Central memory CD8-positive, alpha-beta T cell (primary cell): Measurements from ENCODE around the gene AHSG.

Source experiments
- ATAC-seq: fragments of 150-1000 bp; cut with Tn5 transposase; replicated peaks from 2 replicates; pipeline ENCODE4 v1.10.0; 2022; ENCODE audit warnings: mild to moderate bottlenecking, moderate FRiP score, moderate number of reproducible peaks; ENCODE audit not compliant: poor library complexity, severe bottlenecking; ENCODE audit errors: extremely low read depth
- DNase-seq, 2 donors: peaks; one replicate each; pipeline ENCODE4 v3.0.0; 2021; ENCODE audit warnings: low spot score in 2 of 2
- H3K27ac Mint-ChIP-seq: one replicate; pipeline ENCODE4 v1.8.0; 2022; ENCODE audit warnings: low read depth, mild to moderate bottlenecking, moderate library complexity, mixed read lengths
- H3K27me3 Mint-ChIP-seq: one replicate; pipeline ENCODE4 v1.8.0; 2022; ENCODE audit warnings: mixed read lengths
- H3K36me3 Mint-ChIP-seq: one replicate; pipeline ENCODE4 v1.8.0; 2022; ENCODE audit warnings: mild to moderate bottlenecking, moderate library complexity, mixed read lengths; ENCODE audit not compliant: insufficient read depth
- H3K4me1 Mint-ChIP-seq: one replicate; pipeline ENCODE4 v1.8.0; 2022; ENCODE audit warnings: mixed read lengths
- H3K4me3 Mint-ChIP-seq: one replicate; pipeline ENCODE4 v1.8.0; 2022; ENCODE audit warnings: mild to moderate bottlenecking, moderate library complexity, mixed read lengths
- H3K9me3 Mint-ChIP-seq: one replicate; pipeline ENCODE4 v1.8.0; 2022; ENCODE audit warnings: mixed read lengths

Gene AHSG

DNA sequence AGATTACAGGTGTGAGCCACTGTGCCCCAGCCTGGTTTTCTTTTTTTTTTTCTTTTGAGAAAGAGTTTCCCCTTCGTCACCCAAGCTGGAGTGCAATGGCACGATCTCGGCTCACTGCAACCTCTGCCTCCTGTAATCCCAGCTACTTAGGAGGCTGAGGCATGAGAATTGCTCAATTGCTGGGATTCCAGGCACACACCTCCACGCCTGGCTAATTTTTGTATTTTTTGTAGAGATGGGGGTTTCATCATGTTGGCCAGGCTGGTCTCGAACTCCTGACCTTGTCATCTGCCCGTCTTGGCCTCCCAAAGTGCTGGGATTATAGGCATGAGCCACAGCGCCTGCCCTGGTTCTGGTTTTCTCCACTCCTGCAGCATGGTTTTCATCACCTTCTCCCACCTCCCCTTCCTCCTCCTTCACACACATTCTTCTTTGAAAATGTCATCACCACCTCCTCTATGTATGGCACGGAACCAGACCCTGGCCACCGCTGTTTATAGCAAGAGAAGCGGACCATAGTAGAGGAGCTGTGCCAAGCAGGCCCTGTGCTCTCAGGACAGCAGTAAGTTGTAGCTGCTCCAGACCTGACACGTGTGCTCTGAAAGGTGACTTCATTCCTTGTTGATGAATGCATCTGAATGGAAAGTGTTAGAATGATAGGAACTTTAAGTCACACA, 14.6 kb upstream of the AHSG start:
- no peaks in the 10 kb centered on the region for H3K9me3 Mint-ChIP-seq
- peaks cover 25% of the 10 kb centered on the region for H3K27me3 Mint-ChIP-seq
- ATAC-seq (no peak), DNase-seq (no peak)
- no peak overlapping the region for H3K27ac Mint-ChIP-seq
- no peaks in the 10 kb centered on the region for H3K4me1 Mint-ChIP-seq
- no peaks in the 10 kb centered on the region for H3K36me3 Mint-ChIP-seq
- H3K4me3 Mint-ChIP-seq, result no peak overlapping the region

DNA sequence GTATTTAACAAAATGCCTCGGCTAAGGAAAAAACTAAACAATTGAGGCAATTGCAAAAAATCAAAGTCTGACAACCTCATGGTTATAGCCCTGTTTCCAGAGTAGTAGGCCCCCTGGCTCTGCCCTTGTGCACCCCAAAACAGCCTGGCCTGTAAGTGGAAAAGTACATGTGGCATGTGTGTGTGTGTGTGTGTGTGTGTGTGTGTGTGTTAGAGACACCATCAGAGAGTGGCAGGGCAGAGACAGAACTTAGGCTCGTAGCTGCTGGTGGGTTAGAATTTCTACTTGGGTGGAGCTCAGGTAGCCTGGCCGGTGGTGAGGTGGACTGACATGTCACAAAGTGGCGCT, 14.1 kb upstream of the AHSG start:
- H3K27ac Mint-ChIP-seq, result no peak overlapping the region
- no peak overlapping the region for H3K4me3 Mint-ChIP-seq
- H3K36me3 Mint-ChIP-seq, result no peaks in the 10 kb centered on the region
- peaks cover 25% of the 10 kb centered on the region for H3K27me3 Mint-ChIP-seq
- no peak for ATAC-seq
- no peaks in the 10 kb centered on the region for H3K4me1 Mint-ChIP-seq
- no peak for DNase-seq
- H3K9me3 Mint-ChIP-seq, result no peaks in the 10 kb centered on the region

DNA sequence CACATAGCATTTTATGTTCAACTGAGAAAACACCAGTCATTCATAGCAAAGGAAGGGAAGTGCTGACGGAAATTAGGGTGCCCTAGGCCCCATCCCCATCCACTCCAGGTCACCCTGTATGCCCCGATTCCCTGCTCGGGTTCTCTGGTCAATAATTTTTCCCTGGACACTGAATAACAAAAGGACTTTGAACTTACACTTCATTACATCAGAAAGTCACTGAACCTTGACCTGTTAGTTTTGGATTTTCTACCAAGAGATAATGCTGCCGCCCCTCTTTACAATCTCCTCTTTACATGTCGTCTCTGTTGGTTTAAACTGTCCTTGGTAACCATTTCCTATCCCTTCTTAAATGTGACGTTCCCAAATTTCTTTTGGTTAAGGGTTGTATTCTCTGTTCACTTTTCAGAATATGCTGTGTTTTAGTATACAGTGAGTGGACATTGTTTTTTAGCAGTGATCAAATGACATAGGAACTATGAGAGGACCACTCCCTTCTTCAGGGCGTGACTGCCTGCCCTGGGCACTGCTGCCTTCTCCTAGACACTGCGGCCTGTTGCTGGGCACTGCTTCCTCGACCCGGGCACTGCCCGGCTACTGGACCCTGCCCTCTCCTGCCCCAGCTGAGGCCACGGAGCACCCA, 13.6 kb upstream of the AHSG start:
- DNase-seq (no peak), ATAC-seq (no peak)
- Mint-ChIP-seq H3K27ac (no peak overlapping the region), H3K4me3 (no peak overlapping the region), H3K27me3 (peaks cover 25% of the 10 kb centered on the region), H3K36me3 (no peaks in the 10 kb centered on the region), H3K9me3 (no peaks in the 10 kb centered on the region), H3K4me1 (no peaks in the 10 kb centered on the region)

DNA sequence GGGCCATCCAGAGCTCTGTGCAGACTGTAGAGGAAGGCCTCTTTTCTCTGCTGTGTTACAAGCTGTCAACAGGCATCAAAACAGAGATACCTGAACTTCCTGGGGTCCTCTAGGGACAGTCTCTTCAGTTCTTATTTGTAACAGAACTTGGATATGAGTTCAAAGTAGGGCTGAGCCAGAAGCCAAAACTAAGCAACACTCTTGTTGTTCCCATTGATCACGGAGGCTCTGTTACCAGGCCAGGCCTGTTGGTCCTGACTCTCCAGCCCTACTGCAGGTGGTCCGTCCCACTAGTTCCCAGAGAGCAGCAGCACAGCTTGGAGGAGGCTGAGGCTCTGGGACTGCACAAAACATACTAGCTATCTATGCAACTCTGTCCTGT, 13.1 kb upstream of the AHSG start:
- no peaks in the 10 kb centered on the region for H3K4me1 Mint-ChIP-seq
- H3K27ac Mint-ChIP-seq, result no peak overlapping the region
- H3K36me3 Mint-ChIP-seq, result no peaks in the 10 kb centered on the region
- ATAC-seq (no peak), DNase-seq (no peak)
- H3K9me3 Mint-ChIP-seq, result no peaks in the 10 kb centered on the region
- no peak overlapping the region for H3K4me3 Mint-ChIP-seq
- H3K27me3 Mint-ChIP-seq, result peaks cover 25% of the 10 kb centered on the region

DNA sequence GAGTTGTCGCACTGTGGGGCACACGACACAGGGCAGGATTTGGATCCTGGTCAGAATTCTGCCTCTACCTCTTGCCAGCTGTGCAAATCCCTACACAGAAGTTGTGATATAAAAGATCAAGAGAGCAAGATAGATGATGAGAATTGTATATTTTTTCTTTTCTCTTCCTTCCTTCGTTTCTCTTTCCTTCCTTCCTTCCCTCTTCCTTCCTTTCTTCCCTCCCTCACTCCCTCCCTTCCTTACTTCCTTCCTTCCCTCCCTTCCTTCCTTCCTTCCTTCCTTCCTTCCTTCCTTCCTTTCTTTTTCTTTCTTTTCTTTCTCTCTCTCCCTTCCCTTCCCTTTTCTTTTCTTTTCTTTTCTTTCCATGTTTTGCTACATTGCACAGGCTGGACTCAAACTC, 12.0 kb upstream of the AHSG start:
- no peak overlapping the region for H3K27ac Mint-ChIP-seq
- H3K27me3 Mint-ChIP-seq, result peaks cover 25% of the 10 kb centered on the region
- no peaks in the 10 kb centered on the region for H3K4me1 Mint-ChIP-seq
- no peak for ATAC-seq
- DNase-seq, result no peak
- no peaks in the 10 kb centered on the region for H3K9me3 Mint-ChIP-seq
- H3K36me3 Mint-ChIP-seq, result no peaks in the 10 kb centered on the region
- H3K4me3 Mint-ChIP-seq, result no peak overlapping the region

DNA sequence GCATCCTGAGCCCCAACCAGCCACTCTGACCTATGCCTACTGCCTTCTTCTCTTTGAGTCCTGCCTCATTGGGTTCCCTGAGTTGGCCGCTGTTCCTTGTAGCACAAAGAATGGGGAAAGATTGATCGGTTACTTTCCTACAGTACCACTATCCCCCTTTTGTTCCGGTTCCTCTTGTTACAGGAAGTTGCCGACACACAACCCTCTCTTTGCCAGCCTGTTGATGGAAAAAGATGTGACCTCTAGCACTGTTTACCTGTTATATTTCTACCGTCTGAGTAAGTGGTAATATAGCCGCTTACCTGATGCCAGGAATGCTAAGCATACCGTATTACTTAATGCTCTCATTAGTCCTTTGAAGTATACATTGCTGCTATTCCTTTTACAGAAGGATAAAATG, 9.7 kb upstream of the AHSG start:
- DNase-seq, result no peak
- Mint-ChIP-seq H3K36me3 (no peaks in the 10 kb centered on the region), H3K27me3 (peaks cover 6% of the 10 kb centered on the region), H3K4me3 (no peak overlapping the region), H3K9me3 (no peaks in the 10 kb centered on the region), H3K27ac (no peak overlapping the region), H3K4me1 (no peaks in the 10 kb centered on the region)
- no peak for ATAC-seq

DNA sequence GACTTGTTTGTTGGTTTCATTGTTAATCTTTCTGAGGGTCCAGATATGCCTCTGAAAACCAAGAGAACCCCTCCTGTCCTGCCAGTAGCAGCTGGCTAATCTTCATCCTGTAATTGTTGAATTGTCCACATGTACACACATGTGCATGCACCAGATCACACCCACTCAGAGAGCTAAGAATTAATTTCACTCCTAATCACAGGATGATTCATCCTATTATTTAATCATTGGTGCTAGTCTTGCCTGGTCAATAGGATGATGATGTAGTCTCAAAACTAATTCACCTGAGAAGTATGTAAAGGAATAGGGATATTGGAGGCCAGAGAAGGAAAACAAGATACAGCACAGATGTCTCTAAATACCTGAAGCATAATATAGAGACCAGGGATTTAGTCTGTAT, 7.8 kb upstream of the AHSG start:
- H3K27ac Mint-ChIP-seq, result no peak overlapping the region
- H3K4me3 Mint-ChIP-seq, result no peak overlapping the region
- no peaks in the 10 kb centered on the region for H3K27me3 Mint-ChIP-seq
- H3K4me1 Mint-ChIP-seq, result no peaks in the 10 kb centered on the region
- no peaks in the 10 kb centered on the region for H3K9me3 Mint-ChIP-seq
- DNase-seq, result no peak
- no peaks in the 10 kb centered on the region for H3K36me3 Mint-ChIP-seq
- no peak for ATAC-seq

DNA sequence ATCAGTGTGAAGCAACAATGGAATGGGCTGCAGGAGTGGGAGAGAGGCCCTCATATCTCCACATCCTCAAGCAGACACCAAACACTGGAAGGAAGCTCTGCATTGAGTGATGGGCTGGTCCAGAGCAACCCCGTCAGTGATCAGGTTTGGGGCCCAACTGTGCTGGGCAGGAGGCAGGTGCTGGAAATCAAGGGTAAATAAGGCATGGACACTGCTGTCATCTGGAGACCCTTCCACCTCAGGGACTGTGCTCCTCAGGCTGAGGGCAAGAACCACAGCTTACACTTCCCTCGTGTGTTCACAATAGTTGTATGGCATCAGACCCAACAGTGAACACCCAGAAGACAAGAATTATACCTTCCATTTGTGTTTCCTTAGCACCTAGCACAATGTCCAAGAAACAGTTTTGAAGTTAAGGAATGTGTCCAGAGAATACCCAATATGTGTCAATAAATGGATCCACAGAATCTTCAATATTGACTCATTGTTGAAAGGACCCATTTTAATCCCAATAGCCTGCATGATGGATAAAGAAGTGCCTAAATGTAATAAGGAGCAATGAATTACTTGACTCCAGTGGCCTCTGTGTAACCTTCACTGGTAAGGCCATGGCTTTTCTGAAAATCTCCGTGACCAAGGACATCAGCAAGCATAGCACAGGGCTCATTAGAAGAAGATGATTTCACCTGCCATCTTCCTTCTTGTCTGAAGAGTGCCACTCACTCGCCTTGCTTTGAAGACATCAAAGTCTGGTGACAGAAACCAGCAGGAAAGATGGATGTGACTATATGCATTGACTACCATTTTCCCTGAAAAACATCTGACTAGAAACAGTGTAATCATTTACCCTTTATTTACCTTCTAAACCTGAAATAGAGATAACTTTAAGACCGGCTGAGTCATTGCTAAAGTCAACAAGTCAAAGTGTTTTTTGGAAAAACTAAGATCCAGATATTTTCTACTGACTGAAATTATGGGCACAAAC, 7.0 kb upstream of the AHSG start:
- H3K4me3 Mint-ChIP-seq, result no peak overlapping the region
- no peak for ATAC-seq
- H3K36me3 Mint-ChIP-seq, result no peaks in the 10 kb centered on the region
- H3K9me3 Mint-ChIP-seq, result no peaks in the 10 kb centered on the region
- H3K4me1 Mint-ChIP-seq, result no peaks in the 10 kb centered on the region
- H3K27ac Mint-ChIP-seq, result no peak overlapping the region
- H3K27me3 Mint-ChIP-seq, result no peaks in the 10 kb centered on the region
- DNase-seq, result no peak

DNA sequence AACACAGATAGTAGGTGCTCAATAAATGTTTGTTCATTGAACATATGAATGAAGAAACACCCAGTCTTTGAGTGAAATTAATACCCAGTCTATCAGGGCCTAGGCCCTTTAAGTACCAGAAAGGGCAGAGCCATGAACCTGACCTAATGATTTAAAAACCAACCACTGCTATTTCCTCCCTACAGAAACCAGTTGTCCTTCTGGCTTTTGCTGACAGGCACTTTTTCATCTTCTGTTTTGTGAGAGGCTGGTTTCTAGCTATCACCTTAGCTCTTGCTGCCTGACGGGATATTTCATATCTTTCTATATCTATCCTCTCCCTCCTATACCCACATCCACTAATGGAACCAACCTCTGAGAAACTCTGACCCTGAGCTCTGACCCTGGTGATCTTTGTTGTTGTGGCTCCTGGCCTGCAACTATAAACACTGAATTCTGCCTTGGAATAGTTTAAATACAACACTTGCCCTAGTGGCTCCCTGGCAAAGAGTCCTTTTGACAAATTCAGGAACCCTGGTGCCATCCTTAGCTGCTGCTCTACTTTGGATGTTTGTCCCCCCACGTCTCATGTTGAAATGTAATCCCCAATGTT, 4.1 kb upstream of the AHSG start:
- Mint-ChIP-seq H3K9me3 (no peaks in the 10 kb centered on the region), H3K27ac (no peak overlapping the region)

DNA sequence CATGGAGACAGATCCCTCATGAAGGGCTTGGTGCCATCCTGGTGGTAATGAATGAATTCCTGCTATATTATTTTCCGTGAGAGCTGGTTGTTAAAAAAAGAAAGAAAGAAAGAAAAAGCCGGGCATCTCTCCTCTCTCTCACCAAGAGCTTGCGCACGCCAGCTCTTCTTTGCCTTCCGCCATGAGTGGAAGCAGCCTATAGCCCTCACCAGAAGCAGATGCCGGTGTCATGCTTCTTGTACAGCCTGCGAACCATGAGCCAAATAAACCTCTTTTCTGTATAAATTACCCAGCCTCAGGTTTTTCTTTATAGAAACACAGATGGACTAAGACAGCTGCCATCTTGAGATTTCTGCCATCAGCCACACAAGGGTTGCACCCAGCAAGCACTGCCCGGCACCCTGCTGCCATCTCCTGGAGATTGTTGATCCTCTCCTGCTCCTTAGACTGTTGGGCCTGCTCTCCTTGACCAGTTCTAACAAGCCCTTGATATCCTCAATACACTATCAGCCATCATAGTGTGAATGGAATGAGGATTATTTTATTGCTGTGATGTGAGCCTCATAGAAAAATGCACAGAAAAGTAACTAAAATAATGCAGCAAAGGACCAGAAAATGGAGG, 3.5 kb upstream of the AHSG start:
- Mint-ChIP-seq H3K4me3 (no peak overlapping the region), H3K36me3 (no peaks in the 10 kb centered on the region), H3K27ac (no peak overlapping the region), H3K9me3 (no peaks in the 10 kb centered on the region), H3K4me1 (no peaks in the 10 kb centered on the region), H3K27me3 (peaks cover 31% of the 10 kb centered on the region)
- DNase-seq, result no peak
- no peak for ATAC-seq

More for the DNA sequence above, 4.1 kb upstream of the AHSG start:
- peaks cover 25% of the 10 kb centered on the region for H3K27me3 Mint-ChIP-seq
- no peak overlapping the region for H3K4me3 Mint-ChIP-seq
- no peaks in the 10 kb centered on the region for H3K4me1 Mint-ChIP-seq
- DNase-seq, result no peak
- H3K36me3 Mint-ChIP-seq, result no peaks in the 10 kb centered on the region
- ATAC-seq, result no peak

DNA sequence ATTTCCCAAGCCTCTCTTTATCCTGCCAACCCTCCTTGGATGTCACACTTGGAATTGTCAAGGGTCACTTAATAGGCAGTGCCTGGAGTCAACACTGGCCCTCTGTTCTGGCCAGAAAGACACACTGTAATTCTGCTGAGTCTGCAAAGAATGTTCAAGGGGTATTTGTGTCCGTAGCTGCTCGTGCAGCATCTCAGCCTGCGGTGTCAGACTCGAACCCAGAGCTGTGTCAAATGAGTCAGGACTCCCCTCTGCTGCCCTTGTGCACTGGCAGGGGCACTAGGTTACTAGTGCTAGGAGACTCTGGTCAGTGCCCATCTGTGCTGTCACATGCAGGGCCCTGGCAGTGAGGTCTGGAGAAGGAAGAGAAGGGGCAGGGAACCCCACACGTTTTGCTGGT, 795 bp upstream of the AHSG start:
- Mint-ChIP-seq H3K9me3 (no peaks in the 10 kb centered on the region), H3K4me3 (no peak overlapping the region), H3K36me3 (peaks cover 5% of the 10 kb centered on the region), H3K27me3 (peaks cover 42% of the 10 kb centered on the region), H3K4me1 (peaks cover 10% of the 10 kb centered on the region), H3K27ac (no peak overlapping the region)
- DNase-seq (no peak), ATAC-seq (no peak)

DNA sequence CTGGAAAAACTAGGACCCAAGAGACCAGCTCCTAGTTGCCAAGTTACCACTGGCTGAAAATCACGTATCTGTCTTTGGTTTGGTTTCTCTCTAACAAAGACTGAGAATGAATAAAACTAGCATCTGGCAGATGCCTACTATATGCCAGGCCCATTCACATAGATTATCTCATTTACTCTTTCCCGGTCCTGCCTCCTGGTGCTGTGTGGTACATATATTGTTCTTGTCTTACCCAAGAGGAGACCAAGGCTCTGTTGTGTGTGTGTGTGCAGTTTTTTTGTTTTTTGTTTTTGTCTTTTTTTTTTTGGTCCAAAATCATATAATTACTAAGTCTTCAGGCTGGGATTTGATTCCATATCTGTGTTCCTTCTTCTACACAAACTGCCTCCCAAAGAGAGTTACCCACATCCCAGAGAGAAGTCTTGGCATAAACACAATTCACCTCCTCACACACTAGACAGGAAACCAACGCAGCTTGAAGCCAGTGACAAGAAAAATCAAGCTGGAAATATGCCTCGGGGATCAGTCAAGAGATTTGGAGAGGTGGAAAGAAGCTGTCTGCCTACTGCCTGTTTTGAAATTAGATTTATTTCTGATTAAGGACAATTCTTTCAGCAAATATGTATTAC, 891 bp downstream of the AHSG start:
- Mint-ChIP-seq H3K27ac (no peak overlapping the region), H3K9me3 (no peaks in the 10 kb centered on the region), H3K4me1 (peaks cover 14% of the 10 kb centered on the region), H3K36me3 (peaks cover 7% of the 10 kb centered on the region), H3K27me3 (peaks cover 59% of the 10 kb centered on the region), H3K4me3 (no peak overlapping the region)
- no peak for ATAC-seq
- no peak for DNase-seq
